GM12878 (cell line): ENCODE data around the gene SNX3. TPM values are rescaled to one million over a fixed set of nuclear protein-coding genes. Genes with fewer than 3 reads are reported as not detected.

Experiments used
- ATAC-seq: fragments of 200-7000 bp; cut with Tn5 transposase; 3 replicates; pipeline ENCODE4 v1.9.1; 2020; ENCODE audit warnings: mild to moderate bottlenecking, moderate library complexity
- BruUV-seq: library from RNA; stranded (reverse); fragments of 400-500 nt; replicated peaks from 2 replicates; lab custom pipeline; 2021; lab: Mats Ljungman, UMichigan
- CTCF ChIA-PET: fragments of 300-600 bp; sonication (Branson Sonifier 250); formaldehyde crosslinking; extraction: SDS; loops from one replicate; lab custom pipeline; 2021; ENCODE audit warnings: inconsistent platforms; lab: Yijun Ruan, JAX
- POLR2A ChIA-PET: fragments of 350-600 bp; formaldehyde crosslinking; extraction: SDS; loops from one replicate; lab custom pipeline; 2021; ENCODE audit warnings: inconsistent platforms; lab: Charles Lee
- RAD21 ChIA-PET: fragments of 300-600 bp; sonication (Branson Sonifier 250); formaldehyde crosslinking; loops from one replicate; lab custom pipeline; 2023; ENCODE audit warnings: antibody characterized with exemption; ENCODE audit not compliant: unreplicated experiment; lab: Charles Lee
- SMC1A ChIA-PET: fragments of 300-600 bp; sonication (Branson Sonifier 250); formaldehyde crosslinking; loops from one replicate; lab custom pipeline; 2023; ENCODE audit not compliant: unreplicated experiment, uncharacterized antibody; lab: Charles Lee
- DNase-seq: peaks from one replicate; pipeline ENCODE4 v3.0.0-alpha.2; 2011; ENCODE audit warnings: low read depth, low spot score
- FAIRE-seq: peaks from 3 replicates; lab custom pipeline; 2011; peaks lifted over from hg19 to GRCh38; lab: Jason Lieb, UNC
- H2AFZ ChIP-seq: 2 replicates; pipeline ENCODE4 v1.6.0; 2011; ENCODE audit warnings: low read depth, low read length, control low read depth; ENCODE audit not compliant: control insufficient read depth
- H3K27ac ChIP-seq: 2 replicates; pipeline ENCODE4 v1.5.1; 2011; ENCODE audit warnings: control low read depth; ENCODE audit not compliant: control insufficient read depth, insufficient read depth
- H3K27me3 ChIP-seq, 2 experiments: replicated peaks in 1 of 2; 2 replicates each; pipeline versions ENCODE4 v1.6.0 to v1.6.1; 2011; ENCODE audit warnings: low read length in 1 of 2; ENCODE audit not compliant: control insufficient read depth in 2 of 2, insufficient read depth in 2 of 2
- H3K36me3 ChIP-seq, 2 experiments: 2 replicates each; pipeline ENCODE4 v1.5.1; 2011; ENCODE audit warnings: low read length in 1 of 2; ENCODE audit not compliant: control insufficient read depth in 2 of 2, insufficient read depth in 2 of 2
- H3K4me1 ChIP-seq: 2 replicates; pipeline ENCODE4 v1.6.1; 2011; ENCODE audit warnings: mild to moderate bottlenecking, low read length, moderate library complexity, mixed read lengths; ENCODE audit not compliant: control insufficient read depth, insufficient read depth
- H3K4me2 ChIP-seq: 2 replicates; pipeline ENCODE4 v1.6.0; 2011; ENCODE audit warnings: control low read depth; ENCODE audit not compliant: control insufficient read depth, insufficient read depth
- H3K4me3 ChIP-seq: fragments of 200-600 bp; sonication (generic); 2 replicates; pipeline ENCODE4 v1.5.1; 2016
- H3K79me2 ChIP-seq: 2 replicates; pipeline ENCODE4 v1.6.0; 2011; ENCODE audit warnings: low read length; ENCODE audit not compliant: control insufficient read depth, insufficient read depth
- H3K9ac ChIP-seq: 2 replicates; pipeline ENCODE4 v1.8.0; 2011; ENCODE audit warnings: low read length, control low read depth, mixed read lengths; ENCODE audit not compliant: control insufficient read depth, insufficient read depth
- H3K9me3 ChIP-seq: replicated peaks from 3 replicates; pipeline ENCODE4 v1.5.1; 2011; ENCODE audit warnings: mild to moderate bottlenecking, low read length; ENCODE audit not compliant: control insufficient read depth, insufficient read depth
- H4K20me1 ChIP-seq: 2 replicates; pipeline ENCODE4 v1.6.0; 2011; ENCODE audit not compliant: control insufficient read depth, insufficient read depth
- BACH1 ChIP-seq: fragments of 450-650 bp; IDR thresholded peaks from 2 replicates; pipeline ENCODE4 v1.6.1; 2017; ENCODE audit warnings: mild to moderate bottlenecking, borderline replicate concordance
- MEF2A ChIP-seq: IDR thresholded peaks from 2 replicates; pipeline ENCODE4 v1.6.1; 2011; ENCODE audit warnings: low read depth, mild to moderate bottlenecking, low read length, moderate library complexity; ENCODE audit not compliant: insufficient read depth
- MXI1 ChIP-seq: fragments of 150-350 bp; IDR thresholded peaks from 2 replicates; pipeline ENCODE4 v1.6.1; 2011; ENCODE audit warnings: low read depth, mild to moderate bottlenecking, inconsistent platforms, low read length, improper control_type of control experiment
- NR2C1 ChIP-seq: fragments of 450-650 bp; IDR thresholded peaks from 2 replicates; pipeline ENCODE4 v1.6.1; 2017; ENCODE audit warnings: antibody characterized with exemption, mild to moderate bottlenecking, moderate library complexity
- NR2C2 ChIP-seq: IDR thresholded peaks from 2 replicates; pipeline ENCODE4 v1.6.1; 2011; ENCODE audit warnings: borderline replicate concordance, low read depth; ENCODE audit not compliant: control insufficient read depth, insufficient read length
- RUNX3 ChIP-seq: IDR thresholded peaks from 2 replicates; pipeline ENCODE4 v1.6.1; 2012; ENCODE audit warnings: low read length, inconsistent platforms
- WGBS: methylation state at CpG from one replicate; pipeline ENCODE4 v1.1.6; 2016; ENCODE audit warnings: low lambda C conversion rate; ENCODE audit not compliant: insufficient replicate concordance, insufficient coverage; ENCODE audit errors: missing lambda C conversion rate; 5-methylcytosine and 5-hydroxymethylcytosine counted together
- in situ Hi-C: fragments of 300-500 bp; cut with MboI; formaldehyde crosslinking; loops from 9 replicates; pipeline ENCODE4 v1.14.3; 2018; ENCODE audit warnings: mixed read lengths
- intact Hi-C: fragments of 100-400 bp; cut with micrococcal nuclease; formaldehyde crosslinking; loops from one replicate; pipeline ENCODE4 v1.14.2; 2022; ENCODE audit not compliant: unreplicated experiment
- polyA plus RNA-seq, 11 experiments: library from polyadenylated mRNA; depleted of rRNA in 4 of 11; unstranded in 6 of 11; stranded (reverse) in 5 of 11; fragments of >200 nt; fragmentation: Nextera tagmentation in 4 of 11; fragmentation: Illumina TruSeq in 1 of 11; extraction: Ambion mirVana in 4 of 11; extraction: Trizol in 1 of 11; gene quantifications; 1 replicate in 1 of 11; 2 replicates in 10 of 11; pipeline versions ENCODE4 v1.2.1 to v1.2.3, GENCODE V29; 2011 to 2016; ENCODE audit warnings: inconsistent platforms in 2 of 11, missing spikeins in 2 of 11, low read depth in 1 of 11
- total RNA-seq, 4 experiments: library from RNA; depleted of rRNA in 3 of 4; stranded (reverse); fragments of >200 nt in 3 of 4; fragmentation: Illumina TruSeq in 1 of 4; extraction: Trizol in 1 of 4; gene quantifications; 2 replicates each; pipeline versions ENCODE4 v1.2.1 to v1.2.3, GENCODE V29; 2013 to 2021
- TF ChIP-seq, protein P1 (sequence below): fragments of 450-650 bp; formaldehyde crosslinking; IDR thresholded peaks from 2 replicates; pipeline ENCODE4 v1.4.0; 2020; ENCODE audit warnings: mild to moderate bottlenecking, moderate library complexity
- TF ChIP-seq, protein P2 (sequence below): IDR thresholded peaks from 2 replicates; pipeline ENCODE4 v1.6.1; 2011; ENCODE audit warnings: mild to moderate bottlenecking, low read depth, low read length, moderate library complexity; ENCODE audit not compliant: insufficient replicate concordance
- TF ChIP-seq, protein P3 (sequence below): IDR thresholded peaks from 2 replicates; pipeline ENCODE4 v1.6.1; 2012; ENCODE audit warnings: low read depth, low read length, improper control_type of control experiment
- TF ChIP-seq, protein P4 (sequence below): fragments of 450-650 bp; formaldehyde crosslinking; IDR thresholded peaks from 2 replicates; pipeline ENCODE4 v1.4.0; 2022; ENCODE audit warnings: mild to moderate bottlenecking, moderate library complexity
- TF ChIP-seq, protein P5 (sequence below): fragments of 150-350 bp; IDR thresholded peaks from 2 replicates; pipeline ENCODE4 v1.6.1; 2016; ENCODE audit warnings: low read depth, low read length

Gene SNX3
- total and polyA plus RNA-seq, 10 of the 15 experiments (the other 5 are each of a cell fraction or from before 2014, with no cell fraction given) = 43.7 to 297 (median 95.6) TPM

DNA sequence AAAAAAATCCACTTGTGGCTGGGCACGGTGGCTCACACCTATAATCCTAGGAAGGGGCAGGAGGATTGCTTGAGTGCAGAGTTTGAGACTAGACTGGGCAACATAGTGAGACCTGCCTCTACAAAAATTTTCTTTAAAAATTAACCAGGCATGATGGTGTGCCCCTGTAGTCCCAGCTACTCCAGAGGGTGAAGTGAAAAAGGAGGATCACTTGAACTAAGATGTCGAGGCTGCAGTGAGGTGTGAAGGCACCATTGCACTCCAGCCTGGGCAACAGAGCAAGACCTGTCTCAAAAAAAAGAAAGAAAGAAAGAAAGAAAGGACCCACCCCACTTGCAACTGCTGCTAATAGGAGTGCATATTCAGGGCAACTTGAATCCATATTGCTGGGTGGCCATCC is 13.7 kb upstream of the SNX3 start:
- BruUV-seq = no TSS peak
- no peak for ATAC-seq
- intact Hi-C loops = no loop called here
- Histone ChIP-seq H3K79me2 (no peaks in the 10 kb centered on the region), H2AFZ (no peak overlapping the region), H3K9ac (no peak overlapping the region), H4K20me1 (no peaks in the 10 kb centered on the region), H3K4me2 (no peak overlapping the region), H3K9me3 (no peaks in the 10 kb centered on the region), H3K4me3 (no peak overlapping the region), H3K27ac (no peak overlapping the region), H3K4me1 (no peaks in the 10 kb centered on the region), H3K27me3 (no peaks in the 10 kb centered on the region), H3K36me3 (no peaks in the 10 kb centered on the region)
- POLR2A ChIA-PET = interaction anchor here (0.6 kb wide), 1 partner anchor 1422 kb away, joined by 3 read pairs; no protein-coding TSS in a partner anchor
- CTCF ChIA-PET = no interaction called here
- RAD21 ChIA-PET = no interaction called here
- 50% methylated on average over 2 of the region's 2 CpGs for WGBS
- in situ Hi-C loops = no loop called here
- no peak for FAIRE-seq
- DNase-seq = no peak
- SMC1A ChIA-PET = no interaction called here
- TF ChIP-seq MEF2A = no peak
- TF ChIP-seq RUNX3 = no peak
- TF ChIP-seq, protein P1, sequence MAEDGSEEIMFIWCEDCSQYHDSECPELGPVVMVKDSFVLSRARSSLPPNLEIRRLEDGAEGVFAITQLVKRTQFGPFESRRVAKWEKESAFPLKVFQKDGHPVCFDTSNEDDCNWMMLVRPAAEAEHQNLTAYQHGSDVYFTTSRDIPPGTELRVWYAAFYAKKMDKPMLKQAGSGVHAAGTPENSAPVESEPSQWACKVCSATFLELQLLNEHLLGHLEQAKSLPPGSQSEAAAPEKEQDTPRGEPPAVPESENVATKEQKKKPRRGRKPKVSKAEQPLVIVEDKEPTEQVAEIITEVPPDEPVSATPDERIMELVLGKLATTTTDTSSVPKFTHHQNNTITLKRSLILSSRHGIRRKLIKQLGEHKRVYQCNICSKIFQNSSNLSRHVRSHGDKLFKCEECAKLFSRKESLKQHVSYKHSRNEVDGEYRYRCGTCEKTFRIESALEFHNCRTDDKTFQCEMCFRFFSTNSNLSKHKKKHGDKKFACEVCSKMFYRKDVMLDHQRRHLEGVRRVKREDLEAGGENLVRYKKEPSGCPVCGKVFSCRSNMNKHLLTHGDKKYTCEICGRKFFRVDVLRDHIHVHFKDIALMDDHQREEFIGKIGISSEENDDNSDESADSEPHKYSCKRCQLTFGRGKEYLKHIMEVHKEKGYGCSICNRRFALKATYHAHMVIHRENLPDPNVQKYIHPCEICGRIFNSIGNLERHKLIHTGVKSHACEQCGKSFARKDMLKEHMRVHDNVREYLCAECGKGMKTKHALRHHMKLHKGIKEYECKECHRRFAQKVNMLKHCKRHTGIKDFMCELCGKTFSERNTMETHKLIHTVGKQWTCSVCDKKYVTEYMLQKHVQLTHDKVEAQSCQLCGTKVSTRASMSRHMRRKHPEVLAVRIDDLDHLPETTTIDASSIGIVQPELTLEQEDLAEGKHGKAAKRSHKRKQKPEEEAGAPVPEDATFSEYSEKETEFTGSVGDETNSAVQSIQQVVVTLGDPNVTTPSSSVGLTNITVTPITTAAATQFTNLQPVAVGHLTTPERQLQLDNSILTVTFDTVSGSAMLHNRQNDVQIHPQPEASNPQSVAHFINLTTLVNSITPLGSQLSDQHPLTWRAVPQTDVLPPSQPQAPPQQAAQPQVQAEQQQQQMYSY (CRISPR knock-in tag) = no peak
- no peak for TF ChIP-seq BACH1
- TF ChIP-seq, protein P2, sequence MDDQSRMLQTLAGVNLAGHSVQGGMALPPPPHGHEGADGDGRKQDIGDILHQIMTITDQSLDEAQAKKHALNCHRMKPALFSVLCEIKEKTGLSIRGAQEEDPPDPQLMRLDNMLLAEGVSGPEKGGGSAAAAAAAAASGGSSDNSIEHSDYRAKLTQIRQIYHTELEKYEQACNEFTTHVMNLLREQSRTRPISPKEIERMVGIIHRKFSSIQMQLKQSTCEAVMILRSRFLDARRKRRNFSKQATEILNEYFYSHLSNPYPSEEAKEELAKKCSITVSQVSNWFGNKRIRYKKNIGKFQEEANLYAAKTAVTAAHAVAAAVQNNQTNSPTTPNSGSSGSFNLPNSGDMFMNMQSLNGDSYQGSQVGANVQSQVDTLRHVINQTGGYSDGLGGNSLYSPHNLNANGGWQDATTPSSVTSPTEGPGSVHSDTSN = no peak
- no peak for TF ChIP-seq NR2C1
- TF ChIP-seq MXI1 = no peak
- TF ChIP-seq, protein P3, sequence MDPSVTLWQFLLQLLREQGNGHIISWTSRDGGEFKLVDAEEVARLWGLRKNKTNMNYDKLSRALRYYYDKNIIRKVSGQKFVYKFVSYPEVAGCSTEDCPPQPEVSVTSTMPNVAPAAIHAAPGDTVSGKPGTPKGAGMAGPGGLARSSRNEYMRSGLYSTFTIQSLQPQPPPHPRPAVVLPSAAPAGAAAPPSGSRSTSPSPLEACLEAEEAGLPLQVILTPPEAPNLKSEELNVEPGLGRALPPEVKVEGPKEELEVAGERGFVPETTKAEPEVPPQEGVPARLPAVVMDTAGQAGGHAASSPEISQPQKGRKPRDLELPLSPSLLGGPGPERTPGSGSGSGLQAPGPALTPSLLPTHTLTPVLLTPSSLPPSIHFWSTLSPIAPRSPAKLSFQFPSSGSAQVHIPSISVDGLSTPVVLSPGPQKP = no peak
- TF ChIP-seq NR2C2 = no peak
- TF ChIP-seq, protein P4, sequence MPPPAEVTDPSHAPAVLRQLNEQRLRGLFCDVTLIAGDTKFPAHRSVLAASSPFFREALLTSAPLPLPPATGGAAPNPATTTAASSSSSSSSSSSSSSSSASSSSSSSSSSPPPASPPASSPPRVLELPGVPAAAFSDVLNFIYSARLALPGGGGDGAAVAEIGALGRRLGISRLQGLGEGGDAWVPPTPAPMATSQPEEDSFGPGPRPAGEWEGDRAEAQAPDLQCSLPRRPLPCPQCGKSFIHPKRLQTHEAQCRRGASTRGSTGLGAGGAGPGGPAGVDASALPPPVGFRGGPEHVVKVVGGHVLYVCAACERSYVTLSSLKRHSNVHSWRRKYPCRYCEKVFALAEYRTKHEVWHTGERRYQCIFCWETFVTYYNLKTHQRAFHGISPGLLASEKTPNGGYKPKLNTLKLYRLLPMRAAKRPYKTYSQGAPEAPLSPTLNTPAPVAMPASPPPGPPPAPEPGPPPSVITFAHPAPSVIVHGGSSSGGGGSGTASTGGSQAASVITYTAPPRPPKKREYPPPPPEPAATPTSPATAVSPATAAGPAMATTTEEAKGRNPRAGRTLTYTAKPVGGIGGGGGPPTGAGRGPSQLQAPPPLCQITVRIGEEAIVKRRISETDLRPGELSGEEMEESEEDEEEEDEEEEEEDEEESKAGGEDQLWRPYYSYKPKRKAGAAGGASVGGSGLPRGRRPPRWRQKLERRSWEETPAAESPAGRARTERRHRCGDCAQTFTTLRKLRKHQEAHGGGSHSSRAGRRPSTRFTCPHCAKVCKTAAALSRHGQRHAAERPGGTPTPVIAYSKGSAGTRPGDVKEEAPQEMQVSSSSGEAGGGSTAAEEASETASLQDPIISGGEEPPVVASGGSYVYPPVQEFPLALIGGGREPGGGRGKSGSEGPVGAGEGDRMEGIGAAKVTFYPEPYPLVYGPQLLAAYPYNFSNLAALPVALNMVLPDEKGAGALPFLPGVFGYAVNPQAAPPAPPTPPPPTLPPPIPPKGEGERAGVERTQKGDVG (CRISPR knock-in tag) = no peak
- TF ChIP-seq, protein P5, sequence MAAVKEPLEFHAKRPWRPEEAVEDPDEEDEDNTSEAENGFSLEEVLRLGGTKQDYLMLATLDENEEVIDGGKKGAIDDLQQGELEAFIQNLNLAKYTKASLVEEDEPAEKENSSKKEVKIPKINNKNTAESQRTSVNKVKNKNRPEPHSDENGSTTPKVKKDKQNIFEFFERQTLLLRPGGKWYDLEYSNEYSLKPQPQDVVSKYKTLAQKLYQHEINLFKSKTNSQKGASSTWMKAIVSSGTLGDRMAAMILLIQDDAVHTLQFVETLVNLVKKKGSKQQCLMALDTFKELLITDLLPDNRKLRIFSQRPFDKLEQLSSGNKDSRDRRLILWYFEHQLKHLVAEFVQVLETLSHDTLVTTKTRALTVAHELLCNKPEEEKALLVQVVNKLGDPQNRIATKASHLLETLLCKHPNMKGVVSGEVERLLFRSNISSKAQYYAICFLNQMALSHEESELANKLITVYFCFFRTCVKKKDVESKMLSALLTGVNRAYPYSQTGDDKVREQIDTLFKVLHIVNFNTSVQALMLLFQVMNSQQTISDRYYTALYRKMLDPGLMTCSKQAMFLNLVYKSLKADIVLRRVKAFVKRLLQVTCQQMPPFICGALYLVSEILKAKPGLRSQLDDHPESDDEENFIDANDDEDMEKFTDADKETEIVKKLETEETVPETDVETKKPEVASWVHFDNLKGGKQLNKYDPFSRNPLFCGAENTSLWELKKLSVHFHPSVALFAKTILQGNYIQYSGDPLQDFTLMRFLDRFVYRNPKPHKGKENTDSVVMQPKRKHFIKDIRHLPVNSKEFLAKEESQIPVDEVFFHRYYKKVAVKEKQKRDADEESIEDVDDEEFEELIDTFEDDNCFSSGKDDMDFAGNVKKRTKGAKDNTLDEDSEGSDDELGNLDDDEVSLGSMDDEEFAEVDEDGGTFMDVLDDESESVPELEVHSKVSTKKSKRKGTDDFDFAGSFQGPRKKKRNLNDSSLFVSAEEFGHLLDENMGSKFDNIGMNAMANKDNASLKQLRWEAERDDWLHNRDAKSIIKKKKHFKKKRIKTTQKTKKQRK = no peak
